ENCODE data around the gene EXOC4. TPM values are rescaled to one million over a fixed set of nuclear protein-coding genes. Genes with fewer than 3 reads are reported as not detected.

EXOC4 gene
- total RNA-seq, 4 donors from 2014 or later = 82.4 to 204 (median 128) TPM

DNA sequence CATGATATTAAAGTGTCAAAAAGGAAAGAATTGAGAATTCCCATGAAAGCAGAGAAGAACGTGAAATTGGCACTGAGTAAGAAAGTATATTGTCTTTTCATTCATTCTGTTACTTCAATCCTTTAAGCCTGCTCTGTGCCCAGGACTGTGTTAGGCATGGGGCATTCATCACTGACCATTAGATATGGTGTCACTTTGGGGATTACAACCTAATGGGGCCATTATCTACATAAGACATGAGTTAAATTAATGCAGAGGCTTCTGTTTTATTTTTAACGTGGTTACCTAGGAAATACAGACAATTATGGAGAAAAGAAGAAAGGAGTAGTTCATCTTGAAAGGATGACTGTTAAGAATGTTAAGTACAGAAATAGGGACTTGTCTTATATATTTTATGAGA lies 710.8 kb downstream of the EXOC4 start:
- intact Hi-C loops (cut with DNase I; ENCODE audit: low total_unique reads) = no loop called here
- no peak overlapping the region for H3K4me3 ChIP-seq
- WGBS, 2 donors (ENCODE audit: low coverage in 1 of 2) = 74 to 78% methylated on average over 1 to 2 of the region's 2 CpGs
- no peak for DNase-seq
- peaks cover 0 to 9% of the 10 kb centered on the region in 2 donors for H3K9me3 ChIP-seq
- H3K36me3 ChIP-seq = no peaks in the 10 kb centered on the region
- no peak for TF ChIP-seq EP300 (IDR thresholded peaks at IDR 0.05; ENCODE audit: low read depth)
- no peak for TF ChIP-seq POLR2AphosphoS5 (IDR thresholded peaks at IDR 0.05)
- TF ChIP-seq POLR2A (IDR thresholded peaks at IDR 0.05) = no peak
- TF ChIP-seq, protein P1, sequence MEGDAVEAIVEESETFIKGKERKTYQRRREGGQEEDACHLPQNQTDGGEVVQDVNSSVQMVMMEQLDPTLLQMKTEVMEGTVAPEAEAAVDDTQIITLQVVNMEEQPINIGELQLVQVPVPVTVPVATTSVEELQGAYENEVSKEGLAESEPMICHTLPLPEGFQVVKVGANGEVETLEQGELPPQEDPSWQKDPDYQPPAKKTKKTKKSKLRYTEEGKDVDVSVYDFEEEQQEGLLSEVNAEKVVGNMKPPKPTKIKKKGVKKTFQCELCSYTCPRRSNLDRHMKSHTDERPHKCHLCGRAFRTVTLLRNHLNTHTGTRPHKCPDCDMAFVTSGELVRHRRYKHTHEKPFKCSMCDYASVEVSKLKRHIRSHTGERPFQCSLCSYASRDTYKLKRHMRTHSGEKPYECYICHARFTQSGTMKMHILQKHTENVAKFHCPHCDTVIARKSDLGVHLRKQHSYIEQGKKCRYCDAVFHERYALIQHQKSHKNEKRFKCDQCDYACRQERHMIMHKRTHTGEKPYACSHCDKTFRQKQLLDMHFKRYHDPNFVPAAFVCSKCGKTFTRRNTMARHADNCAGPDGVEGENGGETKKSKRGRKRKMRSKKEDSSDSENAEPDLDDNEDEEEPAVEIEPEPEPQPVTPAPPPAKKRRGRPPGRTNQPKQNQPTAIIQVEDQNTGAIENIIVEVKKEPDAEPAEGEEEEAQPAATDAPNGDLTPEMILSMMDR (IDR thresholded peaks at IDR 0.05) = no peak
- in situ Hi-C loops (cut with MboI; ENCODE audit: low pct_ligation_motif_present in 1 of 4, low pct_unique_long_range_greater_than_20kb in 1 of 4, low sequenced_read_pairs in 3 of 4) = no loop called here
- H3K27ac ChIP-seq = no peak overlapping the region
- no peaks in the 10 kb centered on the region for H3K4me1 ChIP-seq
- H3K27me3 ChIP-seq = no peaks in the 10 kb centered on the region

DNA sequence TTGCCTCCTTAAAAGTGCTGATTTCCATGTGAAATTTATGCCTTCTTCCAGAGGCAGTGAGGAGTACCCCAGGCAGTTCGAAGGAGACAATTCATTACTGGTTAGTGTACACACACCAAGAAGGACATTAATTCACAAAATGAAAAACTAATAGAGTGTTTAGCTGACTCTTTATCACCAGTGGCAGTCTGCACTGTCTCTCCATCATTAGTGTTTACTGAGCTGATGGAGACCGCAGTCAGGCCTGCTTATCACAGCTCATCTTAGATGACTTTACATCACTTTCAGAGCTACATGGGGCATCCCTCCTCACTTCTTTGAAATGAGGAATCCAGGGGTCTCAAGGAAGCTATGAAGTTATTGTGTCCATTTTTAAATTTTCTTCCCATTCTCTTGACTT lies 718.7 kb downstream of the EXOC4 start:
- Histone ChIP-seq H3K4me1 (no peaks in the 10 kb centered on the region), H3K9me3 (no peaks in the 10 kb centered on the region), H3K27ac (no peak overlapping the region), H3K27me3 (no peaks in the 10 kb centered on the region), H3K36me3 (no peaks in the 10 kb centered on the region), H3K4me3 (no peak overlapping the region)
- TF ChIP-seq POLR2AphosphoS5 (IDR thresholded peaks at IDR 0.05) (no peak), POLR2A (IDR thresholded peaks at IDR 0.05) (no peak), EP300 (IDR thresholded peaks at IDR 0.05; ENCODE audit: low read depth) (no peak)
- TF ChIP-seq, protein P1 (IDR thresholded peaks at IDR 0.05) = no peak
- in situ Hi-C loops (cut with MboI; ENCODE audit: low pct_ligation_motif_present in 1 of 4, low pct_unique_long_range_greater_than_20kb in 1 of 4, low sequenced_read_pairs in 3 of 4) (no loop called here), intact Hi-C loops (cut with DNase I; ENCODE audit: low total_unique reads) (no loop called here)
- no peak for DNase-seq
- 38 to 89% methylated on average over 1 to 2 of the region's 2 CpGs for WGBS, 2 donors (ENCODE audit: low coverage in 1 of 2)

DNA sequence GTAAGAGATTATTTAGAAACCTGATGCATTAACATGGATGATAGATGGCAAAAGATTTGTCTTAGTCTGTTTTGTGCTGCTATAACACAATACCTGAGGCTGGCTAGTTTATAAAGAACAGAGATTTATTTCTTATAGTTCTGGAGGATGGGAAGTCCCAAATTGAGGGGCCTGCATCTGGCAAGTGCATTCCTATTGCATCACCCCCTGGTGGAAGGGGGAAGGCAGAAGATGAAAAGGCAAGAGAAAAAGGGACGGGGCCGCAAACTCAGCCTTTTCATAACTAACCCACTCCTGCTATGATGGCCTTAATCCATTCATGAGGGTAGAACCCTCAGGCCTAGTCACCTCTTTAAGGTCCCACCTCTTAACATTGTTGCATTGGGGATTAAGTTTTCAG lies 720.8 kb downstream of the EXOC4 start:
- DNase-seq = no peak
- no peak overlapping the region for H3K27ac ChIP-seq
- 100% methylated on average over 2 of the region's 2 CpGs; no CpG with 5 or more reads in 1 of the 2 donors for WGBS, 2 donors (ENCODE audit: low coverage in 1 of 2)
- TF ChIP-seq EP300 (IDR thresholded peaks at IDR 0.05; ENCODE audit: low read depth) (no peak), POLR2AphosphoS5 (IDR thresholded peaks at IDR 0.05) (no peak), POLR2A (IDR thresholded peaks at IDR 0.05) (no peak)
- TF ChIP-seq, protein P1 (IDR thresholded peaks at IDR 0.05) = no peak
- no peaks in the 10 kb centered on the region for H3K36me3 ChIP-seq
- intact Hi-C loops (cut with DNase I; ENCODE audit: low total_unique reads) = no loop called here
- H3K4me1 ChIP-seq = no peaks in the 10 kb centered on the region
- in situ Hi-C loops (cut with MboI; ENCODE audit: low pct_ligation_motif_present in 1 of 4, low pct_unique_long_range_greater_than_20kb in 1 of 4, low sequenced_read_pairs in 3 of 4) = no loop called here
- no peaks in the 10 kb centered on the region for H3K27me3 ChIP-seq
- H3K4me3 ChIP-seq = no peak overlapping the region
- H3K9me3 ChIP-seq = no peaks in the 10 kb centered on the region

DNA sequence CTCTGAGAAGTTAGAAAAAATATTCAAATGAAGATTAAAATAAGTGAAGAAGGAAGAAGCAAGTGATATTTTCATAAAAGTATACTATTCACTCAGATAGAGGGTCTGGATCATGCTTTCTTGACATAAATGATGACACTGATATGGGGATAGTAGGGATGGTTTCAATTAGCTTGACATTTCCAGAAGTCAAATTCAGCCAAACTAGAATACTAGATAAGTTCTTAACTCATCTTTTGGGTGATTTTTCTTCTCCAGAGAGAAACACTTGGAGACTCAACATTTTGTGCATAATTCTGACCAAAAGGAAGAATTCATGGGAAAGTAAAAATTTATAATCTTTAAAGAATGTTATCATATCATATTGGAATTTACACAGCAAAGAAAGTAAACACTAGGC lies 722.3 kb downstream of the EXOC4 start:
- no peaks in the 10 kb centered on the region for H3K4me1 ChIP-seq
- no peaks in the 10 kb centered on the region for H3K27me3 ChIP-seq
- no peak for DNase-seq
- intact Hi-C loops (cut with DNase I; ENCODE audit: low total_unique reads) = no loop called here
- TF ChIP-seq EP300 (IDR thresholded peaks at IDR 0.05; ENCODE audit: low read depth) = no peak
- TF ChIP-seq, protein P1 (IDR thresholded peaks at IDR 0.05) = no peak
- no peak for TF ChIP-seq POLR2A (IDR thresholded peaks at IDR 0.05)
- no peak for TF ChIP-seq POLR2AphosphoS5 (IDR thresholded peaks at IDR 0.05)
- no peak overlapping the region for H3K4me3 ChIP-seq
- in situ Hi-C loops (cut with MboI; ENCODE audit: low pct_ligation_motif_present in 1 of 4, low pct_unique_long_range_greater_than_20kb in 1 of 4, low sequenced_read_pairs in 3 of 4) = no loop called here
- H3K27ac ChIP-seq = no peak overlapping the region
- H3K36me3 ChIP-seq = no peaks in the 10 kb centered on the region
- H3K9me3 ChIP-seq = no peaks in the 10 kb centered on the region

All from transverse colon (tissue), 4 donors.